Endothelial cell of umbilical vein (primary cell): ENCODE data around the gene PCDHGA1. TPM values are rescaled to one million over a fixed set of nuclear protein-coding genes. Genes with fewer than 3 reads are reported as not detected.

Experiments
- BruUV-seq: library from RNA; stranded (reverse); fragments of 400-500 nt; replicated peaks from 2 replicates; lab custom pipeline; 2021; lab: Mats Ljungman, UMichigan
- CTCF ChIA-PET: fragments of 300-600, 350-600 bp; sonication (Branson Sonifier 250); formaldehyde crosslinking; loops from one replicate; lab custom pipeline; 2021; ENCODE audit warnings: antibody characterized with exemption, inconsistent platforms; lab: Charles Lee
- POLR2A ChIA-PET: fragments of 300-600, 350-600 bp; sonication (Branson Sonifier 250); formaldehyde crosslinking; loops from one replicate; lab custom pipeline; 2021; ENCODE audit warnings: antibody characterized with exemption, inconsistent platforms; lab: Charles Lee
- DNase-seq: peaks from one replicate; pipeline ENCODE4 v3.0.0-alpha.2; 2011; ENCODE audit warnings: low read depth, low spot score
- FAIRE-seq: peaks from 2 replicates; lab custom pipeline; 2011; peaks lifted over from hg19 to GRCh38; lab: Jason Lieb, UNC
- H2AFZ ChIP-seq: 2 replicates; pipeline ENCODE4 v1.6.0; 2012; ENCODE audit warnings: low read depth, low read length, control low read depth, inconsistent platforms
- H3K27ac ChIP-seq: 2 replicates; pipeline ENCODE4 v1.5.1; 2011; ENCODE audit warnings: low read depth, mild to moderate bottlenecking, control low read depth, low read length, moderate library complexity; ENCODE audit not compliant: insufficient read depth
- H3K27me3 ChIP-seq, 2 experiments: 2 replicates each; pipeline versions ENCODE4 v1.6.0 to v1.6.1; 2011; ENCODE audit warnings: low read length in 2 of 2, mixed read lengths in 1 of 2; ENCODE audit not compliant: control insufficient read depth in 2 of 2, insufficient read depth in 2 of 2
- H3K36me3 ChIP-seq, 2 experiments: 2 replicates in 1 of 2; 3 replicates in 1 of 2; pipeline ENCODE4 v1.5.1; 2011; ENCODE audit warnings: low read length in 2 of 2, mild to moderate bottlenecking in 1 of 2, moderate library complexity in 1 of 2; ENCODE audit not compliant: control insufficient read depth in 2 of 2, insufficient read depth in 2 of 2; ENCODE audit errors: extremely low read depth in 1 of 2
- H3K4me1 ChIP-seq: 3 replicates; pipeline ENCODE4 v1.5.1; 2011; ENCODE audit warnings: mild to moderate bottlenecking, low read length; ENCODE audit not compliant: control insufficient read depth, insufficient read depth; ENCODE audit errors: extremely low read depth
- H3K4me2 ChIP-seq: 2 replicates; pipeline ENCODE4 v1.6.1; 2011; ENCODE audit warnings: low read length, control low read depth, mixed read lengths; ENCODE audit not compliant: insufficient read depth
- H3K4me3 ChIP-seq, 3 experiments: fragments of 200-600 bp in 1 of 3; sonication (generic), shearing (Covaris generic) in 1 of 3; replicated peaks in 1 of 3; 2 replicates each; pipeline ENCODE4 v1.5.1; 2011 to 2016; ENCODE audit warnings: control low read depth in 3 of 3, low read length in 3 of 3, mild to moderate bottlenecking in 2 of 3, inconsistent platforms in 1 of 3, low read depth in 1 of 3, moderate library complexity in 1 of 3; ENCODE audit not compliant: insufficient read depth in 1 of 3
- H3K79me2 ChIP-seq: 2 replicates; pipeline ENCODE4 v1.6.0; 2012; ENCODE audit warnings: low read length, inconsistent platforms; ENCODE audit not compliant: control insufficient read depth, insufficient read depth
- H3K9ac ChIP-seq: replicated peaks from 2 replicates; pipeline ENCODE3; 2011; ENCODE audit warnings: low read length, control low read depth; ENCODE audit not compliant: insufficient read depth; ENCODE audit errors: extremely low read depth
- H3K9me1 ChIP-seq: replicated peaks from 3 replicates; pipeline ENCODE4 v1.6.0; 2011; ENCODE audit warnings: mild to moderate bottlenecking, low read length; ENCODE audit not compliant: control insufficient read depth, insufficient read depth; ENCODE audit errors: extremely low read depth
- H3K9me3 ChIP-seq: replicated peaks from 2 replicates; pipeline ENCODE4 v1.5.1; 2012; ENCODE audit warnings: low read length, inconsistent platforms; ENCODE audit not compliant: control insufficient read depth, insufficient read depth
- H4K20me1 ChIP-seq: replicated peaks from 2 replicates; pipeline ENCODE3; 2011; ENCODE audit warnings: mild to moderate bottlenecking, low read length; ENCODE audit not compliant: control insufficient read depth, insufficient read depth; ENCODE audit errors: extremely low read depth
- CTCF ChIP-seq, 2 donors: IDR thresholded peaks; 1 replicate in 1 of 2; 2 replicates in 1 of 2; pipeline ENCODE4 v1.5.1; 2011; ENCODE audit warnings: low read length in 2 of 2, mild to moderate bottlenecking in 2 of 2, moderate library complexity in 2 of 2, control low read depth in 1 of 2, inconsistent platforms in 1 of 2, low read depth in 1 of 2; ENCODE audit not compliant: insufficient read depth in 1 of 2; ENCODE audit errors: extremely low read depth in 1 of 2
- GATA2 ChIP-seq: IDR thresholded peaks from 2 replicates; pipeline ENCODE4 v1.7.0; 2011; ENCODE audit warnings: low read depth, mild to moderate bottlenecking, moderate library complexity, mixed read lengths, low read length; ENCODE audit not compliant: insufficient read length, insufficient read depth
- JUN ChIP-seq: IDR thresholded peaks from 2 replicates; pipeline ENCODE4 v1.6.1; 2011; ENCODE audit warnings: borderline replicate concordance, low read depth; ENCODE audit not compliant: insufficient read length, insufficient read depth
- POLR2AphosphoS5 ChIP-seq: IDR thresholded peaks from 2 replicates; pipeline ENCODE4 v1.6.1; 2012; ENCODE audit warnings: low read depth, mild to moderate bottlenecking, control low read depth, low read length, moderate library complexity; ENCODE audit not compliant: insufficient read depth
- dilution Hi-C: fragments of 300-500 bp; cut with MboI; formaldehyde crosslinking; loops from one replicate; pipeline ENCODE4 v1.15.0; 2019; ENCODE audit warnings: low sequenced_read_pairs; ENCODE audit not compliant: extremely low pct_ligation_motif_present
- intact Hi-C: fragments of 100-400 bp; cut with micrococcal nuclease; formaldehyde crosslinking; loops from one replicate; pipeline ENCODE4 v1.10.0; 2022
- polyA plus RNA-seq, 4 experiments: library from polyadenylated mRNA; depleted of rRNA in 3 of 4; stranded (reverse) in 3 of 4; unstranded in 1 of 4; fragments of >200 nt; gene quantifications; 2 replicates each; pipeline versions ENCODE4 v1.2.1 to v1.2.3, GENCODE V29; 2011 to 2012; ENCODE audit warnings: missing spikeins in 1 of 4
- total RNA-seq: library from RNA; stranded (reverse); gene quantifications from 2 replicates; pipeline ENCODE4 v1.2.3, GENCODE V29; 2021

The PCDHGA1 gene
- total and polyA plus RNA-seq, 2 donors (not counting 3 experiments of a cell fraction or from before 2014, with no cell fraction given), result 0.22 to 0.44 TPM

GRCh38 chr5:141322261-141322660 lies 8.1 kb upstream of the PCDHGA1 start:
- POLR2A ChIA-PET, result no interaction called here
- no TSS peak for BruUV-seq

GRCh38 chr5:141326088-141326854 lies 4.0 kb upstream of the PCDHGA1 start:
- Histone ChIP-seq H3K9me3 (no peaks in the 10 kb centered on the region), H3K4me2 (peak overlapping the region; percentile 92), H3K4me1 (no peaks in the 10 kb centered on the region), H3K36me3 (no peaks in the 10 kb centered on the region), H3K27me3 (peaks cover 14 to 31% of the 10 kb centered on the region in 2 experiments), H3K27ac (no peak overlapping the region), H2AFZ (peak overlapping the region; percentile 92), H3K79me2 (no peaks in the 10 kb centered on the region), H3K9me1 (no peaks in the 10 kb centered on the region), H3K9ac (peak overlapping the region; percentile 69), H3K4me3 (peak overlapping the region; percentile 27 to 74 (median 50)), H4K20me1 (no peaks in the 10 kb centered on the region)
- TSS peak; percentile 57 for BruUV-seq
- DNase-seq, result peak; percentile 77
- ChIA-PET CTCF (interaction anchor here (1.0 to 2.9 kb wide), 8 partner anchors 9 to 241 kb away, joined by 3 to 17 read pairs (median 4); partner anchors contain the start of genes PCDHGA12 and PCDHGA3), POLR2A (no interaction called here)
- intact Hi-C loops, result loop anchor here (1.0 kb wide), 1 partner anchor 238 kb away; no protein-coding TSS in a partner anchor
- TF ChIP-seq CTCF (IDR thresholded peaks at IDR 0.05; ENCODE audit: extremely low read depth in 1 of 2, insufficient read depth in 1 of 2, low read depth in 1 of 2, low read length in 2 of 2), result peak; percentile 65 to 70
- no peak for TF ChIP-seq POLR2AphosphoS5
- dilution Hi-C loops, result no loop called here
- FAIRE-seq, result peak; percentile 88

More at GRCh38 chr5:141322261-141322660, 8.1 kb upstream of the PCDHGA1 start:
- Histone ChIP-seq H3K9me1 (no peaks in the 10 kb centered on the region), H3K9ac (no peak overlapping the region), H3K36me3 (peaks cover 0 to 11% of the 10 kb centered on the region in 2 experiments), H3K27ac (no peak overlapping the region), H4K20me1 (peaks cover 9% of the 10 kb centered on the region), H3K4me3 (no peak overlapping the region), H2AFZ (no peak overlapping the region), H3K9me3 (peaks cover 15% of the 10 kb centered on the region), H3K4me1 (no peaks in the 10 kb centered on the region), H3K27me3 (peaks cover 0 to 5% of the 10 kb centered on the region in 2 experiments), H3K79me2 (peaks cover 22% of the 10 kb centered on the region), H3K4me2 (no peak overlapping the region)
- no peak for FAIRE-seq
- CTCF ChIA-PET, result interaction anchor here (2.8 kb wide), 1 partner anchor 242 kb away, joined by 18 read pairs; no protein-coding TSS in a partner anchor
- no peak for DNase-seq
- dilution Hi-C loops, result no loop called here
- intact Hi-C loops, result no loop called here
- no peak for TF ChIP-seq GATA2
- TF ChIP-seq POLR2AphosphoS5, result no peak
- TF ChIP-seq JUN, result no peak
